Endothelial cell of umbilical vein (primary cell): Measurements from ENCODE around the gene OSBPL5.

Source experiments
- CTCF ChIP-seq, 2 donors: IDR thresholded peaks; 1 replicate in 1 of 2; 2 replicates in 1 of 2; pipeline ENCODE4 v1.5.1; 2011; ENCODE audit warnings: low read length in 2 of 2, mild to moderate bottlenecking in 2 of 2, moderate library complexity in 2 of 2, control low read depth in 1 of 2, inconsistent platforms in 1 of 2, low read depth in 1 of 2; ENCODE audit not compliant: insufficient read depth in 1 of 2; ENCODE audit errors: extremely low read depth in 1 of 2
- JUN ChIP-seq: IDR thresholded peaks from 2 replicates; pipeline ENCODE4 v1.6.1; 2011; ENCODE audit warnings: borderline replicate concordance, low read depth; ENCODE audit not compliant: insufficient read length, insufficient read depth

GRCh38 chr11:3109921-3110706, 55.0 kb downstream of the OSBPL5 start:
- TF ChIP-seq CTCF (IDR thresholded peaks at IDR 0.05; ENCODE audit: extremely low read depth in 1 of 2, insufficient read depth in 1 of 2, low read depth in 1 of 2, low read length in 2 of 2) = peak; percentile 49 to 72
- no peak for TF ChIP-seq JUN
